ENCODE results near the gene PDE6B. TPM values are rescaled to one million over a fixed set of nuclear protein-coding genes. Genes with fewer than 3 reads are reported as not detected.
A peak's percentile ranks its signal among the peaks of the same experiment; 100 is the strongest.

Gene PDE6B
- total and polyA plus RNA-seq, 2 of the 13 experiments (the other 11 are each of a cell fraction or from before 2014, with no cell fraction given): 0.38 to 0.40 TPM

GRCh38 chr4:674172-675035, 49.0 kb downstream of the PDE6B start, which contains the start of the genes ATP5ME and MYL5 (continued):
- TF ChIP-seq ATF6 (CRISPR knock-in tag; conservative IDR thresholded peaks at IDR 0.05) (no peak), MIER2 (CRISPR knock-in tag; IDR thresholded peaks at IDR 0.05) (no peak), JARID2 (CRISPR knock-in tag; IDR thresholded peaks at IDR 0.05; ENCODE audit: insufficient replicate concordance) (no peak), KLF16 (CRISPR knock-in tag; IDR thresholded peaks at IDR 0.05) (peak in 1 of 2 experiments; percentile 61; a peak in 1 of 4 replicates), ZNF562 (CRISPR knock-in tag; IDR thresholded peaks at IDR 0.05; ENCODE audit: borderline replicate concordance) (no peak), ZNF883 (CRISPR knock-in tag; IDR thresholded peaks at IDR 0.05; ENCODE audit: not compliant biosample characterization) (peak; percentile 81), ZNF775 (CRISPR knock-in tag; IDR thresholded peaks at IDR 0.05; ENCODE audit: borderline replicate concordance) (no peak), ZNF343 (CRISPR knock-in tag; IDR thresholded peaks at IDR 0.05) (peak; percentile 80; the same call in 1 of the 2 replicates), CREBL2 (CRISPR knock-in tag; IDR thresholded peaks at IDR 0.05; ENCODE audit: borderline replicate concordance) (no peak), ZFP36L2 (CRISPR knock-in tag; IDR thresholded peaks at IDR 0.05) (no peak), ZNF496 (CRISPR knock-in tag; IDR thresholded peaks at IDR 0.05; ENCODE audit: insufficient replicate concordance) (no peak), ZBTB38 (CRISPR knock-in tag; IDR thresholded peaks at IDR 0.05) (peak; percentile 79; the same call in 1 of the 2 replicates), ZNF776 (CRISPR knock-in tag; IDR thresholded peaks at IDR 0.05) (peak; percentile 22; the same call in 1 of the 2 replicates), IRX3 (CRISPR knock-in tag; IDR thresholded peaks at IDR 0.05; ENCODE audit: borderline replicate concordance, low read depth) (no peak), THYN1 (CRISPR knock-in tag; IDR thresholded peaks at IDR 0.05; ENCODE audit: borderline replicate concordance, low read depth) (no peak), CENPX (CRISPR knock-in tag; IDR thresholded peaks at IDR 0.05) (no peak), FOXM1 (CRISPR knock-in tag; IDR thresholded peaks at IDR 0.05) (no peak), GZF1 (CRISPR knock-in tag; IDR thresholded peaks at IDR 0.05) (no peak)
- TF ChIP-seq, protein P1, sequence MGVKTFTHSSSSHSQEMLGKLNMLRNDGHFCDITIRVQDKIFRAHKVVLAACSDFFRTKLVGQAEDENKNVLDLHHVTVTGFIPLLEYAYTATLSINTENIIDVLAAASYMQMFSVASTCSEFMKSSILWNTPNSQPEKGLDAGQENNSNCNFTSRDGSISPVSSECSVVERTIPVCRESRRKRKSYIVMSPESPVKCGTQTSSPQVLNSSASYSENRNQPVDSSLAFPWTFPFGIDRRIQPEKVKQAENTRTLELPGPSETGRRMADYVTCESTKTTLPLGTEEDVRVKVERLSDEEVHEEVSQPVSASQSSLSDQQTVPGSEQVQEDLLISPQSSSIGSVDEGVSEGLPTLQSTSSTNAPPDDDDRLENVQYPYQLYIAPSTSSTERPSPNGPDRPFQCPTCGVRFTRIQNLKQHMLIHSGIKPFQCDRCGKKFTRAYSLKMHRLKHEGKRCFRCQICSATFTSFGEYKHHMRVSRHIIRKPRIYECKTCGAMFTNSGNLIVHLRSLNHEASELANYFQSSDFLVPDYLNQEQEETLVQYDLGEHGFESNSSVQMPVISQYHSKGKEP (CRISPR knock-in tag; IDR thresholded peaks at IDR 0.05): no peak
- TF ChIP-seq, protein P2, sequence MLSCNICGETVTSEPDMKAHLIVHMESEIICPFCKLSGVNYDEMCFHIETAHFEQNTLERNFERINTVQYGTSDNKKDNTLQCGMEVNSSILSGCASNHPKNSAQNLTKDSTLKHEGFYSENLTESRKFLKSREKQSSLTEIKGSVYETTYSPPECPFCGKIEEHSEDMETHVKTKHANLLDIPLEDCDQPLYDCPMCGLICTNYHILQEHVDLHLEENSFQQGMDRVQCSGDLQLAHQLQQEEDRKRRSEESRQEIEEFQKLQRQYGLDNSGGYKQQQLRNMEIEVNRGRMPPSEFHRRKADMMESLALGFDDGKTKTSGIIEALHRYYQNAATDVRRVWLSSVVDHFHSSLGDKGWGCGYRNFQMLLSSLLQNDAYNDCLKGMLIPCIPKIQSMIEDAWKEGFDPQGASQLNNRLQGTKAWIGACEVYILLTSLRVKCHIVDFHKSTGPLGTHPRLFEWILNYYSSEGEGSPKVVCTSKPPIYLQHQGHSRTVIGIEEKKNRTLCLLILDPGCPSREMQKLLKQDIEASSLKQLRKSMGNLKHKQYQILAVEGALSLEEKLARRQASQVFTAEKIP (CRISPR knock-in tag; IDR thresholded peaks at IDR 0.05; ENCODE audit: borderline replicate concordance): no peak
- TF ChIP-seq, protein P3, sequence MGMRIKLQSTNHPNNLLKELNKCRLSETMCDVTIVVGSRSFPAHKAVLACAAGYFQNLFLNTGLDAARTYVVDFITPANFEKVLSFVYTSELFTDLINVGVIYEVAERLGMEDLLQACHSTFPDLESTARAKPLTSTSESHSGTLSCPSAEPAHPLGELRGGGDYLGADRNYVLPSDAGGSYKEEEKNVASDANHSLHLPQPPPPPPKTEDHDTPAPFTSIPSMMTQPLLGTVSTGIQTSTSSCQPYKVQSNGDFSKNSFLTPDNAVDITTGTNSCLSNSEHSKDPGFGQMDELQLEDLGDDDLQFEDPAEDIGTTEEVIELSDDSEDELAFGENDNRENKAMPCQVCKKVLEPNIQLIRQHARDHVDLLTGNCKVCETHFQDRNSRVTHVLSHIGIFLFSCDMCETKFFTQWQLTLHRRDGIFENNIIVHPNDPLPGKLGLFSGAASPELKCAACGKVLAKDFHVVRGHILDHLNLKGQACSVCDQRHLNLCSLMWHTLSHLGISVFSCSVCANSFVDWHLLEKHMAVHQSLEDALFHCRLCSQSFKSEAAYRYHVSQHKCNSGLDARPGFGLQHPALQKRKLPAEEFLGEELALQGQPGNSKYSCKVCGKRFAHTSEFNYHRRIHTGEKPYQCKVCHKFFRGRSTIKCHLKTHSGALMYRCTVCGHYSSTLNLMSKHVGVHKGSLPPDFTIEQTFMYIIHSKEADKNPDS (CRISPR knock-in tag; IDR thresholded peaks at IDR 0.05): no peak
